Inflammatory macrophage (primary cell): ENCODE measurements around the gene HOXA9.

ENCODE experiments used
- DNase-seq, 2 donors: peaks; one replicate each; pipeline ENCODE4 v3.0.0-alpha.2; 2020 to 2022

Gene HOXA9

GRCh38 chr7:27124902-27125689, 40.2 kb downstream of the HOXA9 start:
- no peak for DNase-seq

- no peak for DNase-seq
Measured at GRCh38 chr7:27124096-27124901, 41.0 kb downstream of the HOXA9 start.

GRCh38 chr7:27123477-27124053, 41.8 kb downstream of the HOXA9 start:
- DNase-seq = no peak

- no peak for DNase-seq
Measured at GRCh38 chr7:27123007-27123476, 42.3 kb downstream of the HOXA9 start.

GRCh38 chr7:27122077-27122910, 43.0 kb downstream of the HOXA9 start:
- no peak for DNase-seq

- no peak for DNase-seq
Measured at GRCh38 chr7:27121684-27122076, 43.7 kb downstream of the HOXA9 start.

- DNase-seq = no peak
Measured at GRCh38 chr7:27119412-27119911, 45.9 kb downstream of the HOXA9 start.

- no peak for DNase-seq
Measured at GRCh38 chr7:27118580-27118979, 46.8 kb downstream of the HOXA9 start.

- no peak for DNase-seq
Measured at GRCh38 chr7:27117887-27118491, 47.3 kb downstream of the HOXA9 start.

GRCh38 chr7:27116962-27117886, 48.1 kb downstream of the HOXA9 start:
- no peak for DNase-seq

- no peak for DNase-seq
Measured at GRCh38 chr7:27116031-27116961, 49.0 kb downstream of the HOXA9 start.

- no peak for DNase-seq
Measured at GRCh38 chr7:27115221-27116026, 49.9 kb downstream of the HOXA9 start.

- DNase-seq = no peak
Measured at GRCh38 chr7:27114881-27115220, 50.5 kb downstream of the HOXA9 start.

GRCh38 chr7:27113991-27114769, 51.2 kb downstream of the HOXA9 start:
- DNase-seq = no peak

- no peak for DNase-seq
Measured at GRCh38 chr7:27112955-27113949, 52.1 kb downstream of the HOXA9 start.
